ENCODE measurements around the gene LANCL2. TPM values are rescaled to one million over a fixed set of nuclear protein-coding genes. Genes with fewer than 3 reads are reported as not detected.
"Not testable (repeated sequence)": the region's sequence is repeated elsewhere in the genome, so short reads cannot be mapped to it uniquely, and the experiment has no call there.

LANCL2 gene
- total RNA-seq, 4 donors from 2014 or later: 16.9 to 59.3 (median 34.5) TPM

DNA sequence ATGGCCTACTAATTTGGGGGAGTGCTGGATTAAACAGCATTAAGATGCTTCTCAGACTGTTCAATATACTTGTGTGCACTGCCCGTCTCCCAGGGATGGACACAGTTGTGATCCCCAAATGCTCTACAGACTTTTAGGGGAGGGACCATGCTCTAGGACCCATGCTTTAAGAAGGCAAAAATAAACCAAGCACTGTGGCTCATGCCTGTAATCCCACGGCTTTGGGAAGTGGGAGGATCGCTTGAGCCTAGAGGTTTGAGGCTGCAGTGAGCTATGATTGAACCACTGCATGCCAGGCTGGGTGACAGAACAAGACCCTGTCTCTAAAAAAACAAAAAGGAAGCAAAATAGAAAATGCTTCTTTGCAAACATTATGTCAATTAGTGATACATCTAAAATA, 104.6 kb downstream of the LANCL2 start:
- Histone ChIP-seq H3K27me3 (no peaks in the 10 kb centered on the region), H3K9me3 (no peaks in the 10 kb centered on the region), H3K4me3 (no peak overlapping the region), H3K27ac (peak overlapping the region in 3 of 4 donors; percentile 34 to 69 (median 49)), H3K36me3 (peaks cover 0 to 30% (median 0%) of the 10 kb centered on the region in 3 donors), H3K4me1 (peaks cover 0 to 4% (median 0%) of the 10 kb centered on the region in 4 donors)
- no peak for TF ChIP-seq POLR2A (IDR thresholded peaks at IDR 0.05)
- TF ChIP-seq, protein P1, sequence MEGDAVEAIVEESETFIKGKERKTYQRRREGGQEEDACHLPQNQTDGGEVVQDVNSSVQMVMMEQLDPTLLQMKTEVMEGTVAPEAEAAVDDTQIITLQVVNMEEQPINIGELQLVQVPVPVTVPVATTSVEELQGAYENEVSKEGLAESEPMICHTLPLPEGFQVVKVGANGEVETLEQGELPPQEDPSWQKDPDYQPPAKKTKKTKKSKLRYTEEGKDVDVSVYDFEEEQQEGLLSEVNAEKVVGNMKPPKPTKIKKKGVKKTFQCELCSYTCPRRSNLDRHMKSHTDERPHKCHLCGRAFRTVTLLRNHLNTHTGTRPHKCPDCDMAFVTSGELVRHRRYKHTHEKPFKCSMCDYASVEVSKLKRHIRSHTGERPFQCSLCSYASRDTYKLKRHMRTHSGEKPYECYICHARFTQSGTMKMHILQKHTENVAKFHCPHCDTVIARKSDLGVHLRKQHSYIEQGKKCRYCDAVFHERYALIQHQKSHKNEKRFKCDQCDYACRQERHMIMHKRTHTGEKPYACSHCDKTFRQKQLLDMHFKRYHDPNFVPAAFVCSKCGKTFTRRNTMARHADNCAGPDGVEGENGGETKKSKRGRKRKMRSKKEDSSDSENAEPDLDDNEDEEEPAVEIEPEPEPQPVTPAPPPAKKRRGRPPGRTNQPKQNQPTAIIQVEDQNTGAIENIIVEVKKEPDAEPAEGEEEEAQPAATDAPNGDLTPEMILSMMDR (IDR thresholded peaks at IDR 0.05): no peak
- peak in 1 of 3 donors; percentile 14 for DNase-seq

DNA sequence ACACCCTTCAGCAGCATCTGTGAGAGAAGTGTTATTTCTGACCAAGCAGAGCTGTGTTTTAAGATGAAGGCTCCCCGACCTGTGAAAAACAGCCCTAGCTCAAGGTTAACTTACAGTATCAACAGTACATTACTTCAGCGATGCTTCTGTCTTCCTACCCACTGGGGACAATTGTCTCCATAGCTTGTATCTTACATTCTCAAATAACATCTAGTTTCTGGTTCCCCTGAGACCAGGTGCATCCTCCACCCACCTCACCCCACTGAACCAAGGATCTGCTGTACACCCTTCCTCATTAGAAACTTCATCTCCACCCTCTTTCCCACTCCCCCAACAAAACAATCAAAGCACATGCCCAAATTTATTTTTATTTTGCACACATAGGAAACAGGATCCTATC, 105.1 kb downstream of the LANCL2 start:
- no peak for TF ChIP-seq POLR2A (IDR thresholded peaks at IDR 0.05)
- TF ChIP-seq, protein P1 (IDR thresholded peaks at IDR 0.05): no peak
- Histone ChIP-seq H3K4me1 (peaks cover 0 to 4% (median 0%) of the 10 kb centered on the region in 4 donors), H3K27ac (peak overlapping the region in 2 of 4 donors; percentile 34 to 69), H3K9me3 (no peaks in the 10 kb centered on the region), H3K27me3 (no peaks in the 10 kb centered on the region), H3K36me3 (peaks cover 0 to 27% (median 0%) of the 10 kb centered on the region in 3 donors), H3K4me3 (no peak overlapping the region)
- peak in 1 of 3 donors; percentile 33 for DNase-seq

DNA sequence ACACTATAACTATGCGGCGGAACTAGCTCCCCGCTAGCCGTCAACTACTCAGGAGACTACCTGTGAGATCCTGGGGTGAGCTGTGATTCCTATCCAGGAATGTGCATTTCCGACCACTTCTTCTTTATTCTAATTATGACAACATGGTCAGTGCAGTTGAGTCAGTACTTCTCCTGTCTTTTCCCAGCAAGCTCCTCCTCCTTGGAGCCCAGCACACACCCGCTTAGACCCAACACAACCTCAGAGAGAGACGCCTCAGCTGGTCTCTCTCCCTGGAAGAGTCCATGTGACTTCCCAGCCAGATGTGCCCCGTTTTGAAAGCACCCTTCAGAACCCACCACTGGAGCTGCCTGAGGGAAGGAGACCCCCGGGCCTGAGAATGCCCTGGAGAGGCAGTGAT, 106.5 kb downstream of the LANCL2 start:
- H3K27me3 ChIP-seq, H3K4me1 ChIP-seq, H3K4me3 ChIP-seq, H3K27ac ChIP-seq, H3K9me3 ChIP-seq: not testable (repeated sequence)
- peaks cover 0 to 15% (median 0%) of the 10 kb centered on the region in 3 donors for H3K36me3 ChIP-seq
- peak in 1 of 3 donors; percentile 11 for DNase-seq

DNA sequence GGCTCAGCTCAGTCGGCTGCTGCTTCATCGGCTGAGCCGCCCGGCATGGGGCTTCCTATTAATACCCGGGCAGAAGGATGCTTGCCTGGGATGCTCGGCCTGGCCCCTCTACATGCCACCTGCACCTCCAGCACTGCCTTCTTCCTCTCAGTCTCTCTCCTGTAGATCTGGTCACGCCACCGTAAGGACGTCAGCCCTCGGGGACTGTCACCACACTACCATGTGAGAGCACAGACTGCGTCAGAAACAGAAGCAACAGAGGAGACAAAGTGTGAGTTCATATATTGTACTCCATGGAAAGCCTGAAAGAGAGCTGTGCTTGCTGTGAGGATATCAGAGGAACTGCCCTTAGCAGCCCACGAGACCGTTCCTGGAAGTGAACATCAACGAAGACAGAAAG, 107.3 kb downstream of the LANCL2 start:
- not testable (repeated sequence) for H3K9me3 ChIP-seq, H3K4me1 ChIP-seq, H3K4me3 ChIP-seq, DNase-seq, H3K27ac ChIP-seq, H3K27me3 ChIP-seq
- H3K36me3 ChIP-seq: peaks cover 0 to 12% (median 0%) of the 10 kb centered on the region in 3 donors

DNA sequence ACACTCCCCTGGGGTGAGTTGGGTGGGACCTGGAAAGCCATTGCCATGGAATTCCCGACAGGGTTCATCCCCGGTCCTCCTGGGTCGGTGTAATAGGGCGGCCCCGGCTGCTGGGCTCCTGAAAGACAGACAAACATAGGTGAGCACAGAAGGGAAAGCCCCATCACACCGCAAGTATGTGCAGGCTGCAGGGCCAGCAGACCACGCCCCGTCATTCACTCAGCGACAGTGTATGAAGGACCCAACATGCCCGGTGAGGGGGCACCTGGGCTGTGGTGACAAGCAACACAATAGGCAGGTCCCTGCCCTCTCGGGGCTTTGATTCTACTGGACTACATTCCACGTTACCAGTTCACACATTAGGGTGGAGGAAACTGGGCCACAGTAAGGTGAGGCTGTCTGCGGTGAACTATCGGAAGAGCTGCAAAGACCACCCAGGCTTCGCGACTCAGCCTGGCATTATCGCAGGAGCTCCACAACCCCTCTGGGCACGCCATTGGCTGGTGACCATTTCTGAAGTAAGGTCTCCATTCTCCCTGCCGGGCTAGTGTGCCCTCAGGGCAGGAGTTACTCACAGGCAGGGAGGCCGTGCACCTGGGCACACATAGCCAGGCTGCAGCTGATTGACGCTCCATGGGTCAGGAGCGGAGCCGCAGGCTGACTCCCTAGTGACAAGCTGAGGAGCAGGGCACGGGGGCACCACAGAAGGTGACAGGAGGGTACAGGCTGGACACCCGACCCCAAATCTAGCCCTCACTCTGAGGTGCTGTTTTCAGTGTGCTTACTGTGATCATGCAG, 108.0 kb downstream of the LANCL2 start:
- Histone ChIP-seq H3K36me3 (peaks cover 0 to 16% (median 0%) of the 10 kb centered on the region in 3 donors), H3K4me3 (no peak overlapping the region)
- DNase-seq: peak in 2 of 3 donors; percentile 43 to 45

DNA sequence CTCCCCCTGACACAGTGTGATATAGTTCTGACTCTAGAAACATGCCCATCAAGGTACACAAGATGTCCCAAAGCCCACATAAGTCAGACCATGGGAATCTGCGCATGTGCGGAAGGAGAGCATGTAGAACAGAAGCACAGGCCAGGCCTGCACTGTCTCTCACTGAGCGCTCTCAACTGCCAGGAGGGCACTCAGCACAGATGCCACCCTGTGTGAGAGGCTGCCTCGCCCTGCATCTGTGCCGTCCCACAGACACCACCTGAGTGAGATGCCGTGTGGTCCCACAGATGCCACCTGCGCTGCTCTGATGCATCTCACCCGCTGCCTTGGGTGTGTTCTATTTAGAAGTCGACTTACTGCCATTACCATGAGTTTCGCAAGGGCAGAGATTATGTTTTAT, 108.8 kb downstream of the LANCL2 start:
- Histone ChIP-seq H3K9me3 (no peaks in the 10 kb centered on the region), H3K4me1 (peaks cover 0 to 4% (median 0%) of the 10 kb centered on the region in 4 donors), H3K27ac (no peak overlapping the region), H3K36me3 (peaks cover 0 to 16% (median 0%) of the 10 kb centered on the region in 3 donors), H3K4me3 (no peak overlapping the region), H3K27me3 (no peaks in the 10 kb centered on the region)
- DNase-seq: peak in 2 of 3 donors; percentile 18 to 42
- TF ChIP-seq POLR2A (IDR thresholded peaks at IDR 0.05): no peak
- TF ChIP-seq, protein P1 (IDR thresholded peaks at IDR 0.05): no peak

More for the DNA sequence above, 108.0 kb downstream of the LANCL2 start:
- Histone ChIP-seq H3K4me1 (peaks cover 0 to 4% (median 0%) of the 10 kb centered on the region in 4 donors), H3K9me3 (no peaks in the 10 kb centered on the region), H3K27ac (peak overlapping the region in 1 of 4 donors; percentile 25), H3K27me3 (no peaks in the 10 kb centered on the region)
- no peak for TF ChIP-seq POLR2A (IDR thresholded peaks at IDR 0.05)
- TF ChIP-seq, protein P1 (IDR thresholded peaks at IDR 0.05): no peak
